ENCODE data around the gene TMEM120B. TPM values are rescaled to one million over a fixed set of nuclear protein-coding genes. Genes with fewer than 3 reads are reported as not detected.
A peak's percentile ranks its signal among the peaks of the same experiment; 100 is the strongest.
"Not testable (repeated sequence)": the region's sequence is repeated elsewhere in the genome, so short reads cannot be mapped to it uniquely, and the experiment has no call there.

TMEM120B gene
- total RNA-seq, 1 donor from 2014 or later: 14.1 TPM

DNA sequence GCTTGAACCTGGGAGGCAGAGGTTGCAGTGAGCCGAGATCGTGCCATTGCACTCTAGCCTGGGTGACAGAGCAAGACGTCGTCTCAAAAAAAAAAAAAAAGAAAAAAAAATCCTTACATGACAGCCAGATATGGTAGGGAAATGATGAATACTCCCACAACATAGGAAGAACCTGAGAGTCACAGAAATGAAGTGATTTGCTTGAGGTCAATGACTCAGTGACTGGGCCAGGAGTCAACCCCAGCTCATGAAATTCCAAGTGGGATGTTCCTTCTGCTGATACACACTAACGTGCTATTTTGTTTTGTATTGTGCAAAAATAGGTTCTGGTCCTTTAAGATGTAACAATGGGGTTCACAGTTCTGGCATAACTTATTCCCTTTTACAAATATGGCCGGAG, 71.9 kb downstream of the TMEM120B start:
- Mint-ChIP-seq H3K9me3 (no peaks in the 10 kb centered on the region), H3K27me3 (ENCODE audit: low read depth) (no peaks in the 10 kb centered on the region), H3K4me3 (ENCODE audit: low read depth) (peak overlapping the region; percentile 66), H3K27ac (peak overlapping the region; percentile 77), H3K36me3 (ENCODE audit: low read depth) (peaks cover 62% of the 10 kb centered on the region), H3K4me1 (ENCODE audit: low read depth) (peaks cover 57% of the 10 kb centered on the region)
- intact Hi-C loops (cut with micrococcal nuclease): loop anchor here (10.0 kb wide), 1 partner anchor 380 kb away; no protein-coding TSS in a partner anchor
- DNase-seq (ENCODE audit: low spot score): no peak

DNA sequence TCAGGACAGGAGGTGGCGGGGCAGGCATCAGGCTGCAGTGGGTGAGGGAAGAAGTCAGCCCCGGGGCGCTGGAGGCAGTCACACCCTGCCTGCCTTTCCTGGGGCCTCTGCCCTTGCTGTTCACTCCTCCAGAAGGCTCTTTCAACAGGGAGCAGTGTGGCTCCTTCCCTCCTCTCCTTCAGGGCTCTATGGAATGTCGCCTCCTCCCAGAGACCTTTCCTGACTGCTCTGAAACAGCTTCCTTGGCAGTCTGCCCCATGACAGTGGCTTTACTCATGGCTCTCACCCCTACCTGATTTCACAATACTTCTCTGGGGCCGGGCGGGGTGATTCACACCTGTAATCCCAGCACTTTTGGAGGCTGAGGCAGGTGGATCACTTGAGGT, 73.9 kb downstream of the TMEM120B start:
- Mint-ChIP-seq H3K4me3 (ENCODE audit: low read depth) (peak overlapping the region; percentile 17), H3K36me3 (ENCODE audit: low read depth) (peaks cover 75% of the 10 kb centered on the region), H3K4me1 (ENCODE audit: low read depth) (peaks cover 72% of the 10 kb centered on the region), H3K27me3 (ENCODE audit: low read depth) (no peaks in the 10 kb centered on the region), H3K9me3 (no peaks in the 10 kb centered on the region), H3K27ac (peak overlapping the region; percentile 86)
- no peak for DNase-seq (ENCODE audit: low spot score)
- intact Hi-C loops (cut with micrococcal nuclease): loop anchor here (10.0 kb wide), 1 partner anchor 378 kb away; no protein-coding TSS in a partner anchor

DNA sequence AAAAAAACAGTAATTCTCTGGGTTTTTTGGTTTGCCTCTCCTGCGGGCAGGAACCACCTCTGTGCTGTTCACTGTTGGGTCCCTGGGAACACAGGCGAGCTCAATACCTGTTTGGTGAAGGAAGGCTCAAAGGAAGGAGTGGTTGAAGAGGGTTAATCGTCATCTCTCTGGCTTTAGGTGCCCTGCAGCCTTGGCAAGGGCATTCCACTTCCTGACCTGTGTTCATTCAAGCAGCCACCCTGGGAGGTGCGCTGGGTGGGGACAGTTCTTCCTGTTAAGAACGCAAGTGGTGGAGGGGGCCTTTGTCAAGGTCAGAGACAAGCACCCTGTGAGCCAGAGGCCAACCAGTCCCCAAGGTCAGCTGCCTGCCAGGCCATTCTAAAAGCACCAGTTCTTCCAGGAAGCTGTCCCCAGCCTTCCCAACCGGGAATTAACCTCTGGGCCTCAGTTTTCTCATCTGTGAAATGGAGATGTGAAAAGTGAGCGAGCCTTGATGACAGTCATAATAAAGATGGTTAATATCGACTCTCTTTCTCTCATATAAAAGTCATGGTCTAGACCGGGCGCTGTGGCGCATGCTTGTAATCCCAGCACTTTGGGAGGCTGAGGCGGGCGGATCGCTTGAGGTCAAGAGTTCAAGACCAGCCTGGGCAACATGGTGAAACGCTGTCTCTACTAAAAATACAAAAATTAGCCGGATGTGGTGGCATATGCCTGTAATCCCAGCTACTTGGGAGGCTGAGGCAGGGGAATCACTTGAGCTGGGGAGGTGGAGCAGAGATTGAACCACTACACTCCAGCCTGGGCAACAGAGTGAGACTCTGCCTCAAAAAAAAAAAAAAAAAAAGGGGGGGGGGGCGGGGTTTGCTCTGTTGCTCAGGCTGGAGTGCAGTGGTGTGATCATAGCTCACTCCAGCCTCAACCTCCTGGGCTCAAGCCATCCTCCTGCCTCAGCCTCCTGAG, 74.8 kb downstream of the TMEM120B start:
- DNase-seq (ENCODE audit: low spot score): no peak
- Mint-ChIP-seq H3K4me1 (ENCODE audit: low read depth) (peaks cover 67% of the 10 kb centered on the region), H3K36me3 (ENCODE audit: low read depth) (peaks cover 73% of the 10 kb centered on the region), H3K9me3 (no peaks in the 10 kb centered on the region), H3K27ac (peak overlapping the region; percentile 98), H3K27me3 (ENCODE audit: low read depth) (no peaks in the 10 kb centered on the region), H3K4me3 (ENCODE audit: low read depth) (peak overlapping the region; percentile 61)
- intact Hi-C loops (cut with micrococcal nuclease): loop anchor here (10.0 kb wide), 1 partner anchor 377 kb away; no protein-coding TSS in a partner anchor

DNA sequence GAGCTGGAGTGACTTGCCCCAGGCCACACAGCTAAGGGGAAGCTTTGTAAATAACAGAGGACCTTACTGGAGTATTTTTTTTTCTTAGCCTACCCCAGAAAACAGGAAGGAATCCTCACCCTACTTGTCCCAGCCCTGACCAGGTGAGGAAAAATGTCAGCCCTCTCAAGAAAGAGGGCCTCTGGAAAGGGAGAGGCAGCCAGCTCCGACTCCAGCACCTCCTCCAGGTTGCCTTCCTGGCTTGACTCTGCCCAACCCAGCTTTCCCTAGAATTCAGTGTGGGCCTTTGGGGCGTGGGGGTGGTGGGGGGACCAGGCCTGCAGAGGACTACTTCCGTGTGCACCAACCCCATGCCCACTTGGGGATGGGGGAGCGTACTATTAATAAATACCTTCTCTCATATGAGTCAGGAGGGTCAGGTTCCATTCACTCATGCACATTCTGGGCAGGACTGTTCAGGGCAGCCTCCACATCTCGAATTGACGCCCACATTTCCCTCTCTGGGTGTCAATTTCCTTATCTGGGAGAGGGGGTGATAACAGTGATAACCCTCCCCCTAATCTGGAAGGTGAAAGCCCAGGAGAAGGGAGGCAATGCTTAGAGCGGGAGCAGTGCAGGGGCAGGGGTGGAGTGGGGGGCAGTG, 75.7 kb downstream of the TMEM120B start:
- Mint-ChIP-seq H3K36me3 (ENCODE audit: low read depth) (peaks cover 69% of the 10 kb centered on the region), H3K4me3 (ENCODE audit: low read depth) (peak overlapping the region; percentile 88), H3K9me3 (no peaks in the 10 kb centered on the region), H3K4me1 (ENCODE audit: low read depth) (peaks cover 63% of the 10 kb centered on the region), H3K27me3 (ENCODE audit: low read depth) (no peaks in the 10 kb centered on the region), H3K27ac (peak overlapping the region; percentile 98)
- DNase-seq (ENCODE audit: low spot score): no peak
- intact Hi-C loops (cut with micrococcal nuclease): loop anchor here (10.0 kb wide), 1 partner anchor 377 kb away; no protein-coding TSS in a partner anchor

DNA sequence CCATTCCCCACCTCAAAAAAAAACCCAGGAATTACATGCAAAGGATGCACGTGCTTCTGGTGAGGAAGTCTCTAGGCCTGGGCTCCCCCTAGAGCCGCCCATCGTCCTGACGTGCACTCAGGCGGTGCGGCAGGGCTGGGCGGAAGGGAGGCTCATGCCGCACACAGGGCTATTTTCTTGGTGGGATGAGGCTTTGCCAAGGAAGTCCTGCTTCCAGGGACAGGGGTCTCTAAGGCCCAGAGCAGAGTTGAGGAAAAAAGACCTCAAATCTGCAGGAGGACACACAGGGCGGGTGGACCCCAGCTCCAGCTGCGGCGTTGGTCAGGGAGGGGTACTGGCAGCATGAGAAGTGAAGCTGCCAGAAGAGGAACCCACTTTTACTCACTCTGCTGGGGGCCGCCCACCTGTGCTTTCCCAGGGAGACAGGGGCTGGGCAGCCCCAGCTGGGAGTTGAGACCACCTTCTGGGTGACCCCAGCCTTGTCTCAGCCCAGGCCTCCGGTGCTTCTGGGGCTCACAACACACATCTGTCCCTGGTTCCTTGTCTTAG, 76.8 kb downstream of the TMEM120B start:
- no peaks in the 10 kb centered on the region for H3K9me3 Mint-ChIP-seq
- no peak for DNase-seq (ENCODE audit: low spot score)
- peaks cover 58% of the 10 kb centered on the region for H3K4me1 Mint-ChIP-seq (ENCODE audit: low read depth)
- H3K27ac Mint-ChIP-seq: peak overlapping the region; percentile 98
- H3K27me3 Mint-ChIP-seq (ENCODE audit: low read depth): no peaks in the 10 kb centered on the region
- peaks cover 63% of the 10 kb centered on the region for H3K36me3 Mint-ChIP-seq (ENCODE audit: low read depth)
- intact Hi-C loops (cut with micrococcal nuclease): loop anchor here (10.0 kb wide), 1 partner anchor 375 kb away; no protein-coding TSS in a partner anchor
- peak overlapping the region; percentile 88 for H3K4me3 Mint-ChIP-seq (ENCODE audit: low read depth)

DNA sequence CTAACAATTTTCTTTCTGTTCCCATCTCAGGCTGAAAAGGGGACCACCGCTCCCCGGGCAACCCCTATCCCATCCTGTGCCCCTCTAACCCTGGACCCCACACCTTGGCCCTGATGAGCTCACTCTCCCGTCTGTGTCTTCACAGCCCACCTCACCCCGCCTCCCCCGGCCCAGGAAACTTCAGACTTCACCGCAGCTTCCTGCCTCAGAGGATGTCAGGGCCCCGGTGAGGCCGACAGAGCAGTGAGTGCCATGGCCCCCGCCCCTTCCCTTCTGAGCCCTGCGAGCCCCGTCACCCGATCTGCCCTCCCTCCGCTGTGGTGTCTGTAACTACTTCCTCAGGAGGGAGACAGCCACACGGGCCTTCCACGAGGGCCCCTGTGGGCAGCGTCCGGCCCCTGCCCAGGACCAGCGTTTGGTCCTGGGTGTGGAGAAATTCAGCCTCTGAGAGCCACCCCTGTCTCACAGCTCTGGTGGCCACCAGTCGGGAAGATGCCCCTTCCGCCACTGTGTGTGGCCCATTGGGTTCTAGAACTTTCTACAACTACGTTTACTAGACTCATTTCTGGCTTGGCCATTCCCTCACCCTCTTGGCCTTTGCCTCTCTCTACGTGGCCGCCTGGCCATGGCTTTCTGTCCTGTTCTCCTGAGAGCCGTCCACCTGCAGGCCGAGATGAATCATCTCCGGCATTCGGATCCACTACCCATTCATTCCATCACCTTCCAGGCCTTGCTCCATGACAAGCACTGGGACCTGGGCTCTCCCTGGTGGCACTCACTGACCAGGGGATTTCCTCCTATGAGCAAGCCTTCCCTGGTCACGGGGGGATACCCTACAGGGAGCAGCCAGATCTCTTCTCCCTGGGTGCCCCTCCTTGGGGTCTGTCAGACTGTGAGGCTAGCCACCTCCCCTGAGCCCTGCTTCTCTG, 77.5 kb downstream of the TMEM120B start:
- H3K27me3 Mint-ChIP-seq (ENCODE audit: low read depth): no peaks in the 10 kb centered on the region
- peaks cover 58% of the 10 kb centered on the region for H3K4me1 Mint-ChIP-seq (ENCODE audit: low read depth)
- peak overlapping the region; percentile 98 for H3K27ac Mint-ChIP-seq
- peaks cover 58% of the 10 kb centered on the region for H3K36me3 Mint-ChIP-seq (ENCODE audit: low read depth)
- no peaks in the 10 kb centered on the region for H3K9me3 Mint-ChIP-seq
- intact Hi-C loops (cut with micrococcal nuclease): loop anchor here (5.0 to 10.0 kb wide), 3 partner anchors 78 to 375 kb away; partner anchors contain the start of genes ORAI1 and TMEM120B
- peak overlapping the region; percentile 88 for H3K4me3 Mint-ChIP-seq (ENCODE audit: low read depth)
- DNase-seq (ENCODE audit: low spot score): peak; percentile 93

DNA sequence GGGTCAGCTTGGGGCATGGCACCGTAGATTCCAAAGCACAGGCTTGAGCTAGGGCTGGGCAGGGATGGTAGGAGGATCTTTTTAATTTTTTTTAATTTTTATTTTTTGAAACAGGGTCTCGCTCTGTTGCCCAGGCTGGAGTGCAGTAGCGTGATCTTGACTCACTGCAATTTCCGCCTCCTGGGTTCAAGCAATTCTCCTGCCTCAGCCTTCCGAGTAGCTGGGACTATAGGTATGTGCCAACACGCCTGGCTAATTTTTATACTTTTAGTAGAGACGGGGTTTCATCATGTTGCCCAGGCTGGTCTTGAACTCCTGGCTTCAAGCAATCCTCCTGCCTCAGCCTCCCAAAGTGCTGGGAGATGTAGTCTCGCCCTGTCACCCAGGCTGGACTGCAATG, 78.2 kb downstream of the TMEM120B start:
- not testable (repeated sequence) for H3K9me3 Mint-ChIP-seq; DNase-seq (ENCODE audit: low spot score); H3K27me3 Mint-ChIP-seq (ENCODE audit: low read depth)
- Mint-ChIP-seq H3K4me3 (ENCODE audit: low read depth) (peak overlapping the region; percentile 91), H3K4me1 (ENCODE audit: low read depth) (peaks cover 61% of the 10 kb centered on the region), H3K36me3 (ENCODE audit: low read depth) (peaks cover 61% of the 10 kb centered on the region), H3K27ac (peak overlapping the region; percentile 98)
- intact Hi-C loops (cut with micrococcal nuclease): loop anchor here (5.0 kb wide), 2 partner anchors 78 to 163 kb away; partner anchors contain the start of genes ORAI1 and TMEM120B

DNA sequence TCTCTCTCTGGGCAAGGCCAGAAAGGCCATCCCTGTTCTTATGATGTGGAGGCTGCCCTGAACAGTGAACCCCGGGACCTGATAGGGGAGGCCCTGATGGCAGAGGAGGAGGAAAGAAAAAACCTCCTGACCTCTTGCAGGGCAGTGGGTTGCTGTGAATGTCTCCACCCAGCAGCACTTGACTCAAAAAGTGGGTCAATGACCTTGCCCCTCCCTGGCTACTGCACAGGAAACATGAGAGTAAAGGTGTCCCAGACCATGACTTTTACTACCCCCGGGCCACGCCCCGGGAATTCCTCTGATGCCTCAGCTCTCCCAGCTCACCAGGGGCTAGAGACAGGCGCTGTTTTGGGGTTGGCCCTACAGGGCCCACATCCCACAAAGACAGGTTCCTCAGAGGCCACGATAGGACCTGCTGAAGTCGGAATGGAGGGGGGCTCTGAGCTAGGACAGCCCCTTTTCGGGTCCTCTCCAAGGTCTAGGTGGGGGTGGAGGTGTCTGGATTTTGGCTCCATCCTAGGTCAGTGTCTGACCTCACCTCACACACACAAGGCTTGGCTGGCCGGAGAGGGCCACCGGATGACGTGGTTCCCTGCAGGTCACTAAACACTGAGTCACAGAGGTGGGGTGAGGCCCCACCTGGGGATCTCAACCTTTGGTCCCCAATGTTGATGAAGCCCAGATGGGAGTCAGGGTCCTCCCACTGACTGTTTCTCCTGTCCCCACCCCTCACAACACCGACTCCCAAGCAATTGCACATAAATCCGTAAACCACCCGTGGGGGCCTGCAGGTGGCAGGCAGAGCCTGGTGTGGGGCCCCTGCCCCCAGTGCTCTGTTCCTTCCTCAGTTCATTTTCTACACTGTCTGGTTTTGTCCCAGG, 79.4 kb downstream of the TMEM120B start:
- H3K27me3 Mint-ChIP-seq (ENCODE audit: low read depth): no peaks in the 10 kb centered on the region
- H3K9me3 Mint-ChIP-seq: no peaks in the 10 kb centered on the region
- no peak for DNase-seq (ENCODE audit: low spot score)
- H3K4me1 Mint-ChIP-seq (ENCODE audit: low read depth): peaks cover 55% of the 10 kb centered on the region
- peaks cover 61% of the 10 kb centered on the region for H3K36me3 Mint-ChIP-seq (ENCODE audit: low read depth)
- intact Hi-C loops (cut with micrococcal nuclease): loop anchor here (5.0 kb wide), 2 partner anchors 80 to 165 kb away; partner anchors contain the start of genes ORAI1 and TMEM120B
- peak overlapping the region; percentile 76 for H3K27ac Mint-ChIP-seq
- H3K4me3 Mint-ChIP-seq (ENCODE audit: low read depth): peak overlapping the region; percentile 91

DNA sequence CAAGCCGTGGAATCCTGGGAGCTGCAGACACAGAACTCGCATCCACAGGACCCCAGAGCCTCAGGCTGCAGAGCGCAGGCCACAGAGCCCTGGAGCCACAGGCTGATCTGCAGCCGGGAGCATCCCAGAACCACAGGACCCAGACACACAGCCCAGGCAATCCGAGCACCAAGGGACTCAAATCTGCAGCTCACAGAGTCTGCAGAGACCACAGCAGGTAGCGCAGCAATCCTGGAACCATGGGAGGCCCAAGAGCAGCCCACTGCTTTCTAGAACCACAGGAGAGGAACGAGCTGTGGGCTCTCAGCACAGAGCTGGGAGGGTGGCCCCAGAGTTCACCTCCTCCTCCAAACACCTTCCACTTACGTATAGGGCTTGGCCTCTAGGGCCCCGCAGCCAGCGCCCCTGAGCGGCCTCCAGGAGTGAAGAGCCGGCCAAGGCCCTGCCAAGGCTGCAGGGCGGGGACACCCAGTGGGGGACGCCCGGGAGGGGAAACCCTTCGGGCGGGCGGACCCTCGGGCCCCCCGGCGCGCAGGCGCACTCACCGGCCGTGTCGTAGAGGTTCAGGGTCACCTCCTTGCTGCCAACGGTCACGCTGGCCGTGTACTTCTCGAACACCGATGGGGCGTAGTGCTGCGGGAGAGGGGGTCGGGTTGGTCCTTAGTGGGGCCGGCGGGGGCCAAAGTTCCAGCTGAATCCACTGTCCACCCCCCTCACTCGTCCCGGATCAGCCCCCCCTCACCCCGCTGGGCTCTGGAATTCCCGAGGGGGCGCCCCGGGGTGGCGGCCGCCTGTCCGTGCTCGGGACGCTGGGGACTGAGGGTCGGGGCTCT, 80.3 kb downstream of the TMEM120B start:
- H3K9me3 Mint-ChIP-seq: no peaks in the 10 kb centered on the region
- peak overlapping the region; percentile 91 for H3K4me3 Mint-ChIP-seq (ENCODE audit: low read depth)
- H3K27ac Mint-ChIP-seq: peak overlapping the region; percentile 76
- peaks cover 54% of the 10 kb centered on the region for H3K4me1 Mint-ChIP-seq (ENCODE audit: low read depth)
- peaks cover 61% of the 10 kb centered on the region for H3K36me3 Mint-ChIP-seq (ENCODE audit: low read depth)
- H3K27me3 Mint-ChIP-seq (ENCODE audit: low read depth): no peaks in the 10 kb centered on the region
- peak; percentile 60 for DNase-seq (ENCODE audit: low spot score)
- intact Hi-C loops (cut with micrococcal nuclease): loop anchor here (1.0 to 5.0 kb wide), 3 partner anchors 11 to 166 kb away; partner anchors contain the start of genes ORAI1 and TMEM120B

DNA sequence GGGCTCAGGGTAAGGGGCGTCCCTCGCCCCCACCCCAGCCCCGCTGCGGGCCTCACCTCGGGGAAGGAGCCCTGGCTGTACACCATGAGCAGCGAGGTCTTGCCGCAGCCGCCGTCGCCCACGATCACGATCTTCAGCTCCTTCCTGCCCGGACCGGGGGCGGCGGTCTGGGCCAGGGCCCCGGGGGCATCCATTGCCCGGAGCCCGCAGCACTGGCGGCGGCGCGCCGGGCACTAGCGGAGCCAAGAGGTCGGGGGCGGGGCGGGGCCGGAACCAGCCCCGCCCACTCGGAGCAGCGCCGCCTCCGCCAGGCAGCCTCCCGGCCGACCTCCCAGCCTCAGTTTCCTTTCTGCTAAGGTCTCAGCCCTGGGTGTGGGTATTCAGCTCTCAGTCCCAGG, 80.9 kb downstream of the TMEM120B start, which contains the start of gene RHOF:
TSS of gene RHOF (minus strand) at position 249 of the 398 bp plus-strand sequence. CDS start at position 194, 55 bp downstream.
- peak within 1 kb of the TSS; percentile 91 for H3K4me3 Mint-ChIP-seq (ENCODE audit: low read depth)
- H3K4me1 Mint-ChIP-seq (ENCODE audit: low read depth): peaks cover 56% of the 10 kb centered on the region
- H3K27me3 Mint-ChIP-seq (ENCODE audit: low read depth): no peaks in the 10 kb centered on the region
- no peaks in the 10 kb centered on the region for H3K9me3 Mint-ChIP-seq
- peak within 1 kb of the TSS; percentile 94 for H3K27ac Mint-ChIP-seq
- peaks cover 59% of the 10 kb centered on the region for H3K36me3 Mint-ChIP-seq (ENCODE audit: low read depth)
- DNase-seq (ENCODE audit: low spot score): peak; percentile 49
- intact Hi-C loops (cut with micrococcal nuclease): loop anchor here (1.0 to 5.0 kb wide), 3 partner anchors 11 to 166 kb away; partner anchors contain the start of genes ORAI1 and TMEM120B
